G401.6 (cell line): ENCODE measurements around the gene FAF2.

ENCODE experiments used
- FAIRE-seq: peaks from 2 replicates; lab custom pipeline; 2012; peaks lifted over from hg19 to GRCh38; lab: Jason Lieb, UNC

The FAF2 gene

DNA sequence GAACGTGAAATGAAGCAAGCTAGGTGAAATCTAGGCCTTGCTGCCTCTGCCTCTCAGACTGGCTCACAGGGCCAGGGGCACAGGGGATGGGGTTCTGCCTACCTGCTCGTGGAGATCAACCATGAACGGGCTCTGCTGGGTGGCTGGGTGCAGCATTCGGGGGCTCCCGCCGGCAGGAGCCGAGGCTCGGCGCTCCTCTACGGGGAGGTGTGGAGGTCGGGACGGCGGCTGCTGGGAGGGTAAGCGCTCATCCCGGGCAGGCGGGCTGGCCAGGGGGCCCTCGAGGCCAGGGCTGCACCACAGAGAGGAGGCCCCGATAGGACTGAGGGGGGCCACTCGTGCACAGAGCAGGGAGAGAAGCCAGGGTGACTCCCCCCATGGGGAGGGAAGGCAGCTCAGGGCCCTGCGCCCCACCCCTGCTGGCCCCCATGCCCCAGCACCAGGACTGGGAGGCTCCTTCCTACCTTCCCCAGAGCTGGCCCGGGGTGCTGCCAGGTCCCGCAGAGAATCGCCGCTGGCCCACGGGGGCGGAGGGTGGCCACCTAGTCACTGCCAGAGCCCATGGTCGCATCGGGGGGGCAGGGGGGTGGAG is 83.8 kb downstream of the FAF2 start:
- no peak for FAIRE-seq

DNA sequence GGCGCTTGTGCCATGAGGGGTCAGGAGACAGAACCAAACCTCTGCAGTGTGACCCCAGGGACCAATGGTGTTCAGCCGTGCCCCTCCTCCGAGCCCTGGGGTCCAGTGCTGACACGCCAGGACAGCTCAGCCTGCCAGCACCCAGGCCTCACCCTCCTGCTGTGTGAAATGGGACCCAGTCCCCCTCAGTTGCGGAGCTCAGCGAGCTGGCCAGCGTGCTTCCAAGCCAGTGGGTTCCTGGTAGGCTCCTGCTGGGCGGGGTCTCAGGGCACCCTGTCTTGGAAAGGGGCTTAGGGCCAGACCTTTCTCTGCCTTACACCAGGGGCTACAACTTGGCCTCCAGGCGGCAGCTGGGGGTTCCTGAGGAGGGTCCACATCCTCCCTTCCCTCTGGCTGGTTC is 84.6 kb downstream of the FAF2 start:
- no peak for FAIRE-seq

- FAIRE-seq: no peak
These were observed 85.2 kb downstream of the FAF2 start for GRCh38 chr5:176533390-176533789.

GRCh38 chr5:176533894-176534611 is 85.9 kb downstream of the FAF2 start:
- no peak for FAIRE-seq

- FAIRE-seq: no peak
These were observed 86.5 kb downstream of the FAF2 start for GRCh38 chr5:176534640-176535039.

GRCh38 chr5:176535101-176535663 is 87.0 kb downstream of the FAF2 start:
- no peak for FAIRE-seq

DNA sequence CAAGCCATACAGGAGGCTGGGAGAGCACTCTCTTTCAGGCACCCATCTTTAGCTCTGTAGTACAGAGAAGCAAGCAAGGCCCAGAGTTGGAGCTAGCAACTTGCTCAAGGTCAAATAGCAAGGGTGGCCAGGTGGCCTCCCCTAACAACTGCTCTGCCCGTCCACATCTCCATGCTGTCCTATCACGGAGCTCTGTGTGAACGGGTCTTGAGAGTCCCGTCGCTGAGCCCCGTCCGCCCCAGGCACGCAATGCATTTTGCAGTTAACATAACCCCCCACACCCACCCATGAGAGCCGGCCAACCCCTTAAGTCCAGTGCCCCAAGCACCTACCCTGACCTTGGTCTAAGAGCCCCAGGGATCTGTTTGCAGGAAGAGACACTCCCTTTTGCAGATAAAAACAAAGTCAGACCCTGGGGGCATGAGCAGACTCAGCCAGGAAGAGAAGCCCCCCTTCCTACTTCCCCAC is 87.5 kb downstream of the FAF2 start:
- no peak for FAIRE-seq

GRCh38 chr5:176536132-176536901 is 88.1 kb downstream of the FAF2 start:
- FAIRE-seq: no peak

GRCh38 chr5:176536902-176537553 is 88.8 kb downstream of the FAF2 start, which contains the start of gene RNF44:
RNF44 (minus strand) TSS chr5:176537402; CDS start chr5:176532472, 4,930 bp downstream.
- FAIRE-seq: peak; percentile 53

DNA sequence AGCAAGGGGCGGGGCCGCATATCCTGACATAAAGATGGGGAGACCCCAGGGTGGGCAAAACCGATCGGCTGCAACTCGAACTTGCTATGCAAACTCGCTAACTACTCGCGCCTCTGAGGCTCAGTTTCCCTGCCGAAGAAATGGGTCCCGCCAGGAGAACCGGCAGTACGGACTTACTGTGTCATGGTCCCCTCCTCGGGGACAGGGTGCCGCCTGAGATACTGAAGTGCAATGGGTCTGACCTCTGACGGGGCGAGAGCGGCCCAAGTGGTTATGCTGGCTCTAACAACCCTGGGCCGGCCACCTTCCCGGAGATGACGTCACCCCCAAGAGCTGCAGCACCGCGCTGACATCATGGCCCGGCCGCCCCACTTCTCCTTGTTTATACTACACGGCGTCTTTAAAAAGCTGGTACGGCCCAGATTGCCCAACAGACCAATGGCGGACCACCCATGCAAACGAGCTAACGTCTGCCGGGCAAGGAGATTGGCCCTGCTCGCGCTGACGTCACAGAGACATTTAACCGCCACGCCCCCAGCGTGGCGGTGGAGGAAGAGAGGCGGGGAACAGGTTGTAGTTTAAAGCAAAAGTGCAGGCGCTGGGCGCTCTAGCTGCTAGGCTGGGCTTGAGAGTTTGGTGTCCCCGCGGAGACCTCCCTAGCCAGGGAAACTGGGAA is 89.5 kb downstream of the FAF2 start:
- FAIRE-seq: peak; percentile 96

DNA sequence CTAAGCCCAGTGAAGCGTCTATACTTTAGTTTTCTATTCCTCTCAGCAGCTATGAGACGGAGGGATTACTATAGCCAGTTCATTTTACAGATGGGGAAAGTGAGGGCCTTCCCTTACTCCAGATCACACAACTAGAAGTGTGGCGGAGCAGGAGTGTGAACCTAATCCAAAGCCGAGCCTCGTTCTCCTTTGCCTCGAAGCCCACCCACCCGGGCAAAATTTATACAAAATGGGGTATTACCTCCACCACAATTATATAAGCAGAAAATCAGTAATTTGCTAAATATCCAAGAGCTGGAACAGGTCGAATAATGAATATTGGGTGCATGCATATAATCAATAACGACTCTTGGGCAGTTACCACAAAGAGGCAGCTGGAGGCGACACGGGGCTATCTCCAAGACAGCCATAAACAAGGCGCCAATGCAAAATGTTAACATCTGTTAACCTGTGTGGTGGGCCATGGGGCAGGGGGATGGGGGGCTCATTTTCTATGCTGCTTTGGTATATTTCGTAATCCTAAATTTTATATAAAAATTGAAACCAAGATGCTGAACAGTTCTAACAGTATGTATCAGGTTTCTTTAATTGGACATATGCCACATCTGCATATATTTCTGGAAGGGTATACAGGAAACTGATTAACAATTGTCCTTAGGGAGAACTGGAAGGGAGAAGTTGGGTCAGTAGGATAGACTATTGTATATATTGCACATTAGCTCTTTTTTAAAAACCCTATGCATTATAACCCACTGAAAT is 90.2 kb downstream of the FAF2 start:
- no peak for FAIRE-seq

DNA sequence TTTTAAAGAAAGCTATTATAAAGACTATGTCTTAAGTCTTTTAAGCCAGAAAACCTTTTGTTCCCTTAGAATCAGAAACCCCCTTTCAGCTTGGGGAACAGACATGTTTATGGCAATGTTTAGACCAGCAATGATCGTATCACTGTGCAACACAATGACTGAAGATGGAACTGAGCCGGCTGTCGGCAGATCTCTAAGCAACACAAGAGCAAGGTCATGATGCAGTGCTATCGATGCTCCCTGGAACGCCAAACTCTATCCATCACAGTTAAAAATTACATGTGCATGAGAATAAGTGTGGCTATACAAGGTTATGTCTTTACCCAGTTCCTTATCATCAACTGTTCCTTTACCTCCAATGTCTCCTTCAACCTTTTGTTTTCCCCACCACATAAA is 90.8 kb downstream of the FAF2 start:
- FAIRE-seq: no peak

GRCh38 chr5:176540476-176540899 is 92.3 kb downstream of the FAF2 start:
- FAIRE-seq: no peak

GRCh38 chr5:176540956-176541337 is 92.8 kb downstream of the FAF2 start:
- no peak for FAIRE-seq

GRCh38 chr5:176541338-176542134 is 93.4 kb downstream of the FAF2 start:
- FAIRE-seq: no peak

GRCh38 chr5:176542135-176542595 is 94.0 kb downstream of the FAF2 start:
- no peak for FAIRE-seq

- FAIRE-seq: no peak
These were observed 94.6 kb downstream of the FAF2 start for GRCh38 chr5:176542596-176543427.

GRCh38 chr5:176543428-176544182 is 95.4 kb downstream of the FAF2 start:
- FAIRE-seq: no peak
